Liver (tissue), 9 donors: ENCODE measurements around the gene PGGT1B. TPM values are rescaled to one million over a fixed set of nuclear protein-coding genes. Genes with fewer than 3 reads are reported as not detected.

Experiments
- DNase-seq: peaks from one replicate; pipeline ENCODE4 v3.0.0-alpha.2; 2017; ENCODE audit warnings: low spot score
- H3K27ac ChIP-seq, 2 donors: one replicate each; pipeline ENCODE4 v1.7.0; 2013; ENCODE audit warnings: inconsistent platforms in 2 of 2, low read length in 2 of 2, control low read depth in 1 of 2, low read depth in 1 of 2, mild to moderate bottlenecking in 1 of 2
- H3K27me3 ChIP-seq, 4 donors: one replicate each; pipeline versions ENCODE4 v1.6.1 to v1.7.0; 2013; ENCODE audit warnings: low read length in 3 of 4, inconsistent platforms in 1 of 4, mild to moderate bottlenecking in 1 of 4, moderate library complexity in 1 of 4; ENCODE audit not compliant: control insufficient read depth in 4 of 4, insufficient read depth in 4 of 4
- H3K36me3 ChIP-seq, 4 donors: one replicate each; pipeline versions ENCODE4 v1.6.1 to v1.7.0; 2013; ENCODE audit warnings: low read length in 3 of 4, mild to moderate bottlenecking in 3 of 4, low read depth in 1 of 4, moderate library complexity in 1 of 4; ENCODE audit not compliant: control insufficient read depth in 4 of 4, insufficient read depth in 3 of 4
- H3K4me1 ChIP-seq, 4 donors: one replicate each; pipeline versions ENCODE4 v1.6.1 to v1.7.0; 2013; ENCODE audit warnings: low read length in 3 of 4, mild to moderate bottlenecking in 3 of 4, moderate library complexity in 1 of 4; ENCODE audit not compliant: control insufficient read depth in 4 of 4, insufficient read depth in 4 of 4
- H3K4me3 ChIP-seq, 3 donors: one replicate each; pipeline versions ENCODE4 v1.6.1 to v1.7.0; 2013; ENCODE audit warnings: low read length in 3 of 3, control low read depth in 1 of 3, low read depth in 1 of 3, mild to moderate bottlenecking in 1 of 3
- H3K9ac ChIP-seq, 2 donors: one replicate each; pipeline ENCODE4 v1.7.0; 2013; ENCODE audit warnings: low read length in 2 of 2, mild to moderate bottlenecking in 2 of 2, moderate library complexity in 2 of 2, control low read depth in 1 of 2, low read depth in 1 of 2
- H3K9me3 ChIP-seq, 4 donors: one replicate each; pipeline versions ENCODE4 v1.6.1 to v1.7.0; 2013; ENCODE audit warnings: low read length in 3 of 4; ENCODE audit not compliant: control insufficient read depth in 4 of 4
- ATF3 ChIP-seq: IDR thresholded peaks from 2 replicates; pipeline ENCODE4 v1.6.1; 2016; ENCODE audit warnings: antibody characterized with exemption
- CTCF ChIP-seq: fragments of 150-350 bp; IDR thresholded peaks from 2 replicates; pipeline ENCODE4 v1.5.1; 2017; ENCODE audit warnings: improper control_type of control experiment, low read depth, low read length; ENCODE audit not compliant: missing input control
- EGR1 ChIP-seq, 2 donors: IDR thresholded peaks; 2 replicates each; pipeline ENCODE4 v1.6.1; 2016 to 2018; ENCODE audit warnings: antibody characterized with exemption in 2 of 2, low read depth in 2 of 2
- FOXA1 ChIP-seq: IDR thresholded peaks from 2 replicates; pipeline ENCODE4 v1.6.1; 2016; ENCODE audit warnings: antibody characterized with exemption
- FOXA2 ChIP-seq: IDR thresholded peaks from 2 replicates; pipeline ENCODE4 v1.6.1; 2016; ENCODE audit warnings: antibody characterized with exemption
- GABPA ChIP-seq, 2 donors: IDR thresholded peaks in 1 of 2; conservative IDR thresholded peaks in 1 of 2; 2 replicates each; pipeline ENCODE4 v1.6.1; 2016; ENCODE audit warnings: antibody characterized with exemption in 2 of 2, mild to moderate bottlenecking in 1 of 2, moderate library complexity in 1 of 2
- HNF4A ChIP-seq, 2 donors: conservative IDR thresholded peaks; 2 replicates each; pipeline ENCODE4 v1.6.1; 2016; ENCODE audit warnings: antibody characterized with exemption in 2 of 2, mild to moderate bottlenecking in 2 of 2
- HNF4G ChIP-seq: IDR thresholded peaks from 2 replicates; pipeline ENCODE4 v1.6.1; 2016; ENCODE audit warnings: antibody characterized with exemption
- JUND ChIP-seq, 2 donors: IDR thresholded peaks; 2 replicates each; pipeline ENCODE4 v1.6.1; 2016; ENCODE audit warnings: antibody characterized with exemption in 2 of 2
- MAX ChIP-seq: IDR thresholded peaks from 2 replicates; pipeline ENCODE4 v1.6.1; 2016; ENCODE audit warnings: antibody characterized with exemption
- NR2F2 ChIP-seq: IDR thresholded peaks from 2 replicates; pipeline ENCODE4 v1.6.1; 2016; ENCODE audit warnings: antibody characterized with exemption
- RAD21 ChIP-seq, 2 donors: IDR thresholded peaks; 2 replicates each; pipeline ENCODE4 v1.6.1; 2016; ENCODE audit warnings: antibody characterized with exemption in 2 of 2, mild to moderate bottlenecking in 2 of 2
- REST ChIP-seq: IDR thresholded peaks from 2 replicates; pipeline ENCODE4 v1.6.1; 2016; ENCODE audit warnings: antibody characterized with exemption, mild to moderate bottlenecking
- RXRA ChIP-seq, 2 donors: IDR thresholded peaks; 2 replicates each; pipeline ENCODE4 v1.6.1; 2017 to 2018; ENCODE audit warnings: antibody characterized with exemption in 2 of 2, mild to moderate bottlenecking in 1 of 2
- SP1 ChIP-seq: IDR thresholded peaks from 2 replicates; pipeline ENCODE4 v1.6.1; 2018; ENCODE audit warnings: antibody characterized with exemption, mild to moderate bottlenecking
- TAF1 ChIP-seq: conservative IDR thresholded peaks from 2 replicates; pipeline ENCODE4 v1.6.1; 2016; ENCODE audit warnings: antibody characterized with exemption, mild to moderate bottlenecking
- YY1 ChIP-seq: IDR thresholded peaks from 2 replicates; pipeline ENCODE4 v1.6.1; 2016; ENCODE audit warnings: antibody characterized with exemption, mild to moderate bottlenecking
- WGBS: extraction: QIAGEN DNeasy Blood & Tissue Kit; methylation state at CpG from one replicate; pipeline ENCODE4 v1.1.7; 2013; 5-methylcytosine and 5-hydroxymethylcytosine counted together
- polyA plus RNA-seq, 2 donors: library from polyadenylated mRNA; stranded (reverse) in 1 of 2; unstranded in 1 of 2; fragments of 200-250 nt in 1 of 2; fragments of >200 nt in 1 of 2; fragmentation: Nextera tagmentation in 1 of 2; extraction: Ambion mirVana in 1 of 2; gene quantifications; one replicate each; pipeline versions ENCODE4 v1.2.1 to v1.2.3, GENCODE V29; 2013 to 2015
- total RNA-seq, 2 donors: library from RNA; depleted of rRNA; stranded (reverse); fragments of >200 nt; gene quantifications; one replicate each; pipeline ENCODE4 v1.2.3, GENCODE V29; 2014
- TF ChIP-seq, protein P1 (sequence below): IDR thresholded peaks from 2 replicates; pipeline ENCODE4 v1.6.1; 2016; ENCODE audit warnings: antibody characterized with exemption
- donor health status: healthy.
- donor health status: healthy.
- donor health status: healthy.
- donor health status: healthy.
- donor health status: healthy.

PGGT1B gene
- total and polyA plus RNA-seq, 4 donors = 4.9 to 15.7 (median 5.6) TPM

GRCh38 chr5:115194676-115195075, 68.0 kb downstream of the PGGT1B start:
- TF ChIP-seq TAF1 (no peak), RAD21 (IDR thresholded peaks at IDR 0.05) (peak; percentile 39 to 43), HNF4A (conservative IDR thresholded peaks at IDR 0.05) (peak; percentile 98), RXRA (IDR thresholded peaks at IDR 0.05) (peak; percentile 48 to 72), GABPA (IDR thresholded peaks at IDR 0.05 in 1 of 2, conservative IDR thresholded peaks at IDR 0.05 in 1 of 2) (no peak), NR2F2 (peak; percentile 20), FOXA2 (peak; percentile 11), CTCF (no peak), ATF3 (peak; percentile 73), SP1 (peak; percentile 87), YY1 (peak; percentile 52), MAX (peak; percentile 18), JUND (IDR thresholded peaks at IDR 0.05) (peak; percentile 75 to 84), EGR1 (IDR thresholded peaks at IDR 0.05; ENCODE audit: low read depth in 2 of 2) (no peak), HNF4G (peak; percentile 96), REST (no peak), FOXA1 (no peak)
- TF ChIP-seq, protein P1, sequence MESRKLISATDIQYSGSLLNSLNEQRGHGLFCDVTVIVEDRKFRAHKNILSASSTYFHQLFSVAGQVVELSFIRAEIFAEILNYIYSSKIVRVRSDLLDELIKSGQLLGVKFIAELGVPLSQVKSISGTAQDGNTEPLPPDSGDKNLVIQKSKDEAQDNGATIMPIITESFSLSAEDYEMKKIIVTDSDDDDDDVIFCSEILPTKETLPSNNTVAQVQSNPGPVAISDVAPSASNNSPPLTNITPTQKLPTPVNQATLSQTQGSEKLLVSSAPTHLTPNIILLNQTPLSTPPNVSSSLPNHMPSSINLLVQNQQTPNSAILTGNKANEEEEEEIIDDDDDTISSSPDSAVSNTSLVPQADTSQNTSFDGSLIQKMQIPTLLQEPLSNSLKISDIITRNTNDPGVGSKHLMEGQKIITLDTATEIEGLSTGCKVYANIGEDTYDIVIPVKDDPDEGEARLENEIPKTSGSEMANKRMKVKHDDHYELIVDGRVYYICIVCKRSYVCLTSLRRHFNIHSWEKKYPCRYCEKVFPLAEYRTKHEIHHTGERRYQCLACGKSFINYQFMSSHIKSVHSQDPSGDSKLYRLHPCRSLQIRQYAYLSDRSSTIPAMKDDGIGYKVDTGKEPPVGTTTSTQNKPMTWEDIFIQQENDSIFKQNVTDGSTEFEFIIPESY = no peak
- Histone ChIP-seq H3K36me3 (no peaks in the 10 kb centered on the region), H3K27ac (peak overlapping the region in 1 of 2 donors; percentile 11), H3K4me1 (peaks cover 3 to 17% (median 15%) of the 10 kb centered on the region in 4 donors), H3K9ac (no peak overlapping the region), H3K9me3 (no peaks in the 10 kb centered on the region), H3K27me3 (no peaks in the 10 kb centered on the region), H3K4me3 (no peak overlapping the region)
- whole genome bisulfite sequencing = 24% methylated on average over 2 of the region's 2 CpGs
- DNase-seq = no peak
